ENCODE data around the gene POLR2J.
"Not testable (repeated sequence)": the region's sequence is repeated elsewhere in the genome, so short reads cannot be mapped to it uniquely, and the experiment has no call there.

The POLR2J gene

DNA sequence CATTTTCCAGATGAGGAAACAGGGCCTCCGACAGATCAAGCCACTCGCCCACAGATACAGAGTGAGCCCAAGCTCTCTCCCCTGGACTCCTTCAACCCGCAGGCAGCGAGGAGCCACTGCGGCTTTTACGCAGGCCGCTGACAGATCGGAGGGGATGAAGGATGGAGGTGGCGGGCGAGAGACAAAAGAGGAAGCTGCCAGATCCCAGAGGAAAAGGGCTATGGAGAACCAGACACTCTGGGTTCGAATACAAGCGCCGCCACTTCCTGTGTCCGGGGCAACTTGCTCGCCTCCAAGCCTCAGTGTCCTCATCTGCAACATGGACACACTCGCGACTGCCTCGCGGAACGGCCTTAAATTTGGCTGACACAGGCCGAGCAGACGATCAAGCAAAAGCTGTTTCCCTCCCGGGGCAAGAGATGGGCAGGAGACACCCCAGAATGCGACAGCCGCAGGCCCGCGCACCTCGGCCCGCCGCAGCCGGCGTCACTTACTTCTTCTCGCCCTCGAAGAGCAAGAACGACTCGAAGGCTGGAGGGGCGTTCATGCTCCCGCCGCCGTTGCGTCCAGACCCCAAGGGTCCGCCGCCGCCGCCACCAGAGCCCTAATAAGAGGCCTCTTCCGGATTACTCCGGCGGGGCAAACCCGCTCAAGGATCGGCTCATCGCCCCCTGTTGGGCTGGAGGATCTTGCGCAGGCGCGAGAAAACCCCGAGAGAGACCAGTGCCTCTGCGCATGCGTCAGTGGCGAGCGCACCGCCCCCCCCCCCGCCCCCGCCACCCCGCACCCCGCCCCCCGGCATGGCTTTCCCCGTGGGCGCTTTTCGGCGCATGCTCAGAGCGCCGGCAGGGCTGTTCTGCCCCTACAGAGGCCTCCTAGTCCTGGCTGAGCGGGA is at the start of gene POLR2J:
POLR2J (minus strand) TSS at position 609 of the 895 bp plus-strand sequence; CDS start at position 547, 62 bp downstream.
- POLR2A ChIA-PET, CTCF ChIA-PET: not testable (repeated sequence)
- TF ChIP-seq, protein P1, sequence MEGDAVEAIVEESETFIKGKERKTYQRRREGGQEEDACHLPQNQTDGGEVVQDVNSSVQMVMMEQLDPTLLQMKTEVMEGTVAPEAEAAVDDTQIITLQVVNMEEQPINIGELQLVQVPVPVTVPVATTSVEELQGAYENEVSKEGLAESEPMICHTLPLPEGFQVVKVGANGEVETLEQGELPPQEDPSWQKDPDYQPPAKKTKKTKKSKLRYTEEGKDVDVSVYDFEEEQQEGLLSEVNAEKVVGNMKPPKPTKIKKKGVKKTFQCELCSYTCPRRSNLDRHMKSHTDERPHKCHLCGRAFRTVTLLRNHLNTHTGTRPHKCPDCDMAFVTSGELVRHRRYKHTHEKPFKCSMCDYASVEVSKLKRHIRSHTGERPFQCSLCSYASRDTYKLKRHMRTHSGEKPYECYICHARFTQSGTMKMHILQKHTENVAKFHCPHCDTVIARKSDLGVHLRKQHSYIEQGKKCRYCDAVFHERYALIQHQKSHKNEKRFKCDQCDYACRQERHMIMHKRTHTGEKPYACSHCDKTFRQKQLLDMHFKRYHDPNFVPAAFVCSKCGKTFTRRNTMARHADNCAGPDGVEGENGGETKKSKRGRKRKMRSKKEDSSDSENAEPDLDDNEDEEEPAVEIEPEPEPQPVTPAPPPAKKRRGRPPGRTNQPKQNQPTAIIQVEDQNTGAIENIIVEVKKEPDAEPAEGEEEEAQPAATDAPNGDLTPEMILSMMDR (IDR thresholded peaks at IDR 0.05; ENCODE audit: insufficient read depth, low read length, missing control alignments) = peak; percentile 41
- DNase-seq (ENCODE audit: low read depth, low spot score) = peak; percentile 26
- H3K4me3 ChIP-seq (ENCODE audit: low read depth, low read length) = peak within 1 kb of the TSS; percentile 50

DNA sequence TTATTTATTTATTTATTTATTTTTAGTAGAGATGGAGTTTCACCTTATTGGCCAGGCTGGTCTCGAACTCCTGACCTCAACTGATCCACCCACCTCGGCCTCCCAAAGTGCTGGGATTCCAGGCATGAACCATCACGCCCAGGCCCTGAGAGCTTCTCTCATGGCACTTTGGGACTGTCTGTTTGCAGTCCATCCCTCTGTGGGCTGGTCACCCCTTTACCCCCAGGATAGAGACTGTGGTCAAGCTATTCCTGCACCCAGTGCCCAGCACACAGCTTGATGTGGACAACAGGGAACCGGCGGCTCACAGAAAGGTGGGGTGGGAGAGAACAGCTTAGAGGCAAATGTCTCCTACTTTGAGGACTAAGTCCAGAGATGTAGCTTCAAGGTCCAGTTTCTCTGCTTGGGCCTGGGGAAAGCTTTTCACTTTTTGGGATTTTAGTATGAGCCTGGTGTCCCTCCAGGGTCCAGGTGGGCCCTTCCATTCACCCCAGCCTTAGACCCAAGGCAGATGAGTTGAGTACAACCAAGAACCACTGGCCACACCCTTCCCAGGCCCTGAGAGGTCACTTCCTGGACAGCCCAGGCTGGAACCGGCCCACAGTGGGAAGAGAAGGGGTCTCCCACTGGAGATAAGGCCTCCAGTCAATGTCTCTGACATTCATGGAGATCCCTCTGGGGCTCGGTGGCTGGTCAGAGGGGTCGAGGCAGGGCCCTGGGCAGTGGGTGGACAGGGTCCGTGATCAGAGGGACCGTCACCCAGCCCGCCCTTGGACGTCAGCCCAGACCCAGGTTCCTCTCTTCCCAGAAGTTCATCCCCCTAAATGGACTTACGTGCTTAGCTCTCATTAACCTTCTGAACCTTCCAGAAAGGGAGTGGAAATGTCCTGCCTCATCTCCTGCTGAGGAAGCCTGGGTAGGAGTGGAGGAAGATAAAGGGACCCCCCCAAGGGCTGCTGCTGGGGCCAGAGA is 49.4 kb upstream of the POLR2J start:
- POLR2A ChIA-PET; CTCF ChIA-PET; H3K4me3 ChIP-seq (ENCODE audit: low read depth, low read length); DNase-seq (ENCODE audit: low read depth, low spot score): not testable (repeated sequence)

DNA sequence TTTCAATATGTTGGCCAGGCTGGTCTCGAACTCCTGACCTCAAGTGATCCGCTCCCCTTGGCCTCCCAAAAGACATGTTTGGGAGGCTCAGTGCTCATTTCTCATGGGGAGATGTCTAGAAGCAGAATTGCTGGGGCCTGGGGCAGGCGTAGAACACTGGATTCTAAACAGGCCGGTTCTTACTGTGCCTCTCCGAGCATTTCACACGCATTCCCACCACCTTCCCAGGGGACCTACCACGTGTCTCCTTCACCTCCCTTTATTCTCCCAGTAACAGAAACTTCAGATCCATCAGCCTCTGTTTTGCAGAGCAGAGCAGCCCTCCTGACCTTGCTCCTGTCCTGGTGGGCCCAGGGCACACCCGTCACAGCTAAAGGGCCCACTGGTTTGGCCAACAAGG is 48.5 kb upstream of the POLR2J start:
- H3K4me3 ChIP-seq (ENCODE audit: low read depth, low read length); DNase-seq (ENCODE audit: low read depth, low spot score); CTCF ChIA-PET; POLR2A ChIA-PET: not testable (repeated sequence)

DNA sequence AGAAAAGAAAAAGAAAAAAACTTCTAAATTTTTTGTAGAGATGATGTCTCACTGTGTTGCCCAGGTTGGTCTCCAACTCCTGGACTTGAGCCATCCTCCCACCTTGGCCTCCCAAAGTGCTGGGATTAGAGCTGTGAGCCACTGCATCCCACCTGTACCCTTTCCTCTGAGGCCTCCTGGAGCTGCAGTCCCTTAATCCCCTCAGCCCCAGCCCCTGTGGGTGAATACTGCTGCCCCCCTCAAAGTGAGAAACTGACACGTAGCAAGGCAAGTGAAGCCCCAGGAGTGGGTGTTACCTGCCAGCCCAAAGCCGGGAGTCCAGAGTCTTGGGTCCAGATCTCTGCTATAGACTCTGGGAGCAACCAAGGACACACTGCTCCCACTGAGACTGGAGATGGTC is 46.1 kb upstream of the POLR2J start:
- H3K4me3 ChIP-seq (ENCODE audit: low read depth, low read length); DNase-seq (ENCODE audit: low read depth, low spot score); POLR2A ChIA-PET; CTCF ChIA-PET: not testable (repeated sequence)

DNA sequence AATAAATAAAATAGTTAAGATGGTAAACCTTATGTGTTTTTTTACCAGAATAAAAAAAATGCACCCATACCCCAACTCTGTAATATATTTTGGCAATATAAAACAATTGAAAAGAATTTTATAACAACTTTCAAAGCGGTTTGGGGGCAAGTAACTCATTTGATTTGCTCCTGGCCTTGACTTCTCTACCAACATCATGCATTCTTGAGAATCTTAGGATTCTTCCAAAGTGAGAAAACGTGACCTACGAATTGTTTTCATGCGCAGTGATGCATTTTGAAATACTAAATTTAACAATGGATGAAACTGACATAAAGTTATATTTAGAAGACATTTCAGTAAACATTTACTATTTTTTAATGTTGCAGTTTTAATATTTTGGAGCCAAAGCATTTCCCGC is 42.1 kb upstream of the POLR2J start:
- POLR2A ChIA-PET; CTCF ChIA-PET; DNase-seq (ENCODE audit: low read depth, low spot score); H3K4me3 ChIP-seq (ENCODE audit: low read depth, low read length): not testable (repeated sequence)

DNA sequence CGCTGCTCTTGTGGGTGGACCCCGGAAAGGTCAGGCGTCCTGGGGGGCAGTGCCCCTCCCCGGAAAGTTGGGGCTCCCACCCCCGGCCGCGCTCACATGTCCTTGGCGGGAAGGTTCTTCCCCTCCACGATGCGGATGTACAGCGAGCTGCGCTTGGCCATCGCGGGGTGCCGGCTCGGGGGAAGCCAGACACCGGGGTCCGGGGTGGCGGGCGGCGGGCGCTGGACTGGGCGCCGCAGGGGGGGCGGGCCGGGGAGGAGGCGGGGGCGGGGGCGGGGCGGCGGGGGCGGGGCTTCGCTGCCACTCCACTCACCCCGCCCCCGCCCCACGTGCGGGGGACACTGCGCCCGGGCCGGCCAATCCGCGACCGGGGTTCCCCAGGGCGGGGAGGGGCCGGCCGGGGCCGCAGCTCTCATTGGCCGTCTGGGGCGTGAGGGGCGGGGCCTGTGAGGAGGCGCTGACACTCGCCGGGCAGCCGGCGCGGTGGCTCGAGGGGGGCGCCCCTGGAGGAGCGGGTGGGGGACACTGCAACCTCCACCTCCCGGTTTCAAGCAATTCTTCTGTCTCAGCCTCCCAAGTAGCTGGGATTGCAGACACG is 38.9 kb upstream of the POLR2J start, which contains the start of gene RASA4B:
RASA4B (minus strand) TSS at position 228 of the 598 bp plus-strand sequence; CDS start at position 161, 67 bp downstream.
- DNase-seq (ENCODE audit: low read depth, low spot score); H3K4me3 ChIP-seq (ENCODE audit: low read depth, low read length); POLR2A ChIA-PET; CTCF ChIA-PET: not testable (repeated sequence)

DNA sequence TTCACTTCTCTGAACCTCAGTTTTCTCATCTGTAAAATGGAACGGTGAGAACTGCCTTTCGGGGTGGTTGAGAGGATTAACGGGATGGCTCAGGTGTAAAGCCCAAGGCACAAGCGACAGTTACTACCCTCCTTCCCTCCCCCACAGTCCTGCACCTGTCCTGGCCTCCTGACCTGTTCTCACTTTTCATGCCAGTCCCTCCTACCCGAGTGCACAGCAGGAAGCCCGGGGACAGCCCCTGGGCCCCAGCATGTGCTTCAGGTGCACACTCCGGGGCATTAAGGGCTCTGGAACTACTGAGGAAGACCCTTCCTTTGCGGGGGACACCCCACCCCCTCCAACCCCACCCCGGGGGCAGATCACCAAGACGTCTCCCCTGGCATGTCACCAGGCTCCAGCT is 38.2 kb upstream of the POLR2J start:
- POLR2A ChIA-PET = not testable (repeated sequence)

DNA sequence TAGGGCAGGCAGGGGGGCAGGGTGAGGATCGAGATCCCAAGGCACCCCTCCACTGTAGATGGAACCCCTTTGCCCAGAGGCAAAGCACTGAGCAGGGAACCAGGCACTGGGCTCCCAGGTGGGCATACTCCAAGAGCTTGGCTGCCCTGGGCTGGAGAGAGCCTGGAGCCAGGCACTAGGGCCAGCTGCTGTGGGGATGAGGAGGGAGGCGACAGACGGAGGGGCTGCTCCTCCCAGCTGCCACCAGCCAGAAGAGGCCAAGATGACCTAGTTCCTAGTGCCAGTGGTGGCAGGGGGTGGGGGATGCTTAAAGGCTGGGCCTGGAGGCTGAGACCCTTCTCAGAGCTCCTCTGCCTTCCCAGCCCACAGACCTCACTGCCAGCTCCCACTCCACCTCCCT is 37.2 kb upstream of the POLR2J start:
- POLR2A ChIA-PET; DNase-seq (ENCODE audit: low read depth, low spot score); CTCF ChIA-PET; H3K4me3 ChIP-seq (ENCODE audit: low read depth, low read length): not testable (repeated sequence)

More for the DNA sequence above, 38.2 kb upstream of the POLR2J start:
- CTCF ChIA-PET; H3K4me3 ChIP-seq (ENCODE audit: low read depth, low read length); DNase-seq (ENCODE audit: low read depth, low spot score): not testable (repeated sequence)

DNA sequence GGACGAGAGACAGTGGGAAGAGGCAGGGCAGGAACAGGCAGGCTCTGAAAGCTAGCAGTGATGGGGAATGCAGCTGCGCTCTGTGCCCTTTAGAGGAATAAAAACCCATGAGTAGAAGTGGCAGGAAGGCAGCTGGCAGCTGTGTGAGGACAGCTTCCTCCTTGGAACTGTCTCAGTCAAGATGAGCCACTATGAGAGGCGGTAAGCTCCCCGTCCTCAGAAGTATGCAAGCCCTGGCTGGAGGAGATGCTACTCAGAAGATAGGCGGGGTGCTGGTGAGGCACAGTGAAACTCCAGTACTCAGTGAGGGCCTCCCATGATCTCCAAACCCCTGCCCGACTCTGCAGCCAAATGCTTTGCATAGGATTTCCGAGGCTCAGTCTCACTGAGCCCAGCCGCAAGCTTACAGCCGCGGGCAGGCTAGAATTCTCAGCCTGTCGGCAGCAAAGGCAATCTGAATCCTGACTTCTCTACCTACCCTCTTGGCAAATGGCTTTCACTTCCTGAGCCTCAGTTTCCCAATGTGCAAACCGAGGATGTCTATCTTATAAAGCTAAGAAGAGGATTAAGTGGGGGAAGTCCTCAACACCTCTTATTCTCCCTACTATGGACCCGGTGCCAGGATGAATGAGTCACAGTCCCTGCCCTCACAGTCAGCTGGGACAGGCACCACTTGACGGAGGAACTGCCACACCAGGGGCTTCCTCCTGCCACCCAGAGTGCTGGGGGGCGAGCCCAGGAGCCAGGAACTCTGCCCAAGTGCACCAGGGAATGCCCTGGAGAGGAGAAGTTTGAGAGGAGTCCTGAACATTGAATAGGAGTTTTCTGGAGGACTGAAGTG is 36.4 kb upstream of the POLR2J start:
- POLR2A ChIA-PET; H3K4me3 ChIP-seq (ENCODE audit: low read depth, low read length); DNase-seq (ENCODE audit: low read depth, low spot score); CTCF ChIA-PET: not testable (repeated sequence)

DNA sequence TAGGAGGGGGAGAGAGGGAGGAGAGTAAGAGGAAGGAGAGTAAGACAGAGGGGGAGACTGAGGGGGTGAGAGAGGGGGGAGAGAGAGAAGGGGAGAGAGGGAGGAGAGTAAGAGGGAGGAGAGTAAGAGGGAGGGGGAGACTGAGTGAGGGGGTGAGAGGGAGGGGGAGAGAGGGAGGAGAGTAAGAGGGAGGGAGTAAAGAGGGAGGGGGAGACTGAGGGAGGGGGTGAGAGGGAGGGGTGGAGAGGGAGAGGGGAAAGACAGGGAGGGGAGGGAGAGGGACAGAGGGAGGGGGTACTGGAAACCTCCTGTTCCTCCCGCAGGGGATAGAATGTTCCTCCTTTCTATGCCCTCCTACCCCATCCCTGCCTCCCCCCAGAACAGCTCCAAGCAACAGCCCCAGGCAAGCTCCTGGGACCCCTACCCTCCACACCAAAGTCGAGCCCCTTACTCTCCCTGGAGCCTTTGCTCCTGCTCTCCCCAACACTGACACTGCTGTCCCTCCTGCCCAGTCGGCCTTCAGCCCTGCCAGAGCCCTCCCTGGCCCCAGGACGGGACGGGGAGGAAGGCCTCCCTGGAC is 34.0 kb upstream of the POLR2J start:
- CTCF ChIA-PET = not testable (repeated sequence)
- H3K4me3 ChIP-seq (ENCODE audit: low read depth, low read length) = peak overlapping the region; percentile 57
- DNase-seq (ENCODE audit: low read depth, low spot score) = peak; percentile 44

DNA sequence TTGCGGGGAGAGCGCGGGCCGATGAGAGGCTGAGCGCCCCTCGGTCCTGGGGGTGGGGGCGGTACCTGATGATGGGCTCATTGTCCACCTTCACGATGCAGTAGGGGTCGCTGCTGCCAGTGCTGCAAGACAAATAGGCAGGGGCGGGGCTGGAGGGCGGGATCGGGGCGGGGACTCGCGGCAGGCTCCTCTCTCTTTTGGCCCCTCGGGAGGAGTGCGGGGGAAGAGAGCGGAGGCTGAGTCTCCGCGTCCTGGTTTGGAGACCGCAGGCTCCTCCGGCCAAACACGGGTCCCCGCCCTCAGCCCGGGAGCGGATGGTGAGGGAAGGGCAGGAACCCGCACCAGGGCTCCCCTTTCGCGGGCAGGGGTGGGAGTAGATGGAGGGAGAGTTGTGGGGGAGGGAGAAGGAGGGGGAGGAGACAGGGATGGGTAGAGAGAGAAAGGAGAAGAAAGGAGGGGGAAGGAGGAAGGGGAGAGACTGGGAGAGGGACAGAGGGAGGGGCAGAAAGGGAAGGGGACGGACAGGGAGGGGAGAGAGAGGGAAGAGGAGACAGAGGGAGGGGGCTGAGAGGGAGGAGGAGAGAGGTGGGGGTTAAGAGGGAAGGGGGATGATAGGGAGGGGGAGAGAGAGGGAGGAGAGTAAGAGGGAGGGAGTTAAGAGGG is 33.3 kb upstream of the POLR2J start:
- H3K4me3 ChIP-seq (ENCODE audit: low read depth, low read length); POLR2A ChIA-PET; DNase-seq (ENCODE audit: low read depth, low spot score); CTCF ChIA-PET: not testable (repeated sequence)

More for the DNA sequence above, 34.0 kb upstream of the POLR2J start:
- POLR2A ChIA-PET = not testable (repeated sequence)

DNA sequence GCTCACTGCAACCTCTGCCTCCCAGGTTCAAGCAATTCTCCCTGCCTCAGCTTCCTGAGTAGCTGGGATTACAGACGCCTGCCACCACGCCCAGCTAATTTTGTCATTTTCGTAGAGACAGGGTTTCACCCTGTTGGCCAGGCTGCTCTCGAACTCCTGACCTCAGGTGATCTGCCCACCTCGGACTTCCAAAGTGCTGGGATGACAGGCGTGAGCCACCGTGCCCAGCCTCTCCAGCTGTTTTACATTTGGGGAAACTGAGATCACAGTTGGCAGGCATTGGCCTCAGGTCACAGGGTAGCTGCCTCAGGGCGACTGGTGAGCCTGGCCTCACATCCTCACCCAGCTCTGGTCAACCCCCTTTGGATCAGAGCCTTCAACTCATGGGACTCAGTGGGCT is 31.9 kb upstream of the POLR2J start:
- POLR2A ChIA-PET; DNase-seq (ENCODE audit: low read depth, low spot score); H3K4me3 ChIP-seq (ENCODE audit: low read depth, low read length); CTCF ChIA-PET: not testable (repeated sequence)

DNA sequence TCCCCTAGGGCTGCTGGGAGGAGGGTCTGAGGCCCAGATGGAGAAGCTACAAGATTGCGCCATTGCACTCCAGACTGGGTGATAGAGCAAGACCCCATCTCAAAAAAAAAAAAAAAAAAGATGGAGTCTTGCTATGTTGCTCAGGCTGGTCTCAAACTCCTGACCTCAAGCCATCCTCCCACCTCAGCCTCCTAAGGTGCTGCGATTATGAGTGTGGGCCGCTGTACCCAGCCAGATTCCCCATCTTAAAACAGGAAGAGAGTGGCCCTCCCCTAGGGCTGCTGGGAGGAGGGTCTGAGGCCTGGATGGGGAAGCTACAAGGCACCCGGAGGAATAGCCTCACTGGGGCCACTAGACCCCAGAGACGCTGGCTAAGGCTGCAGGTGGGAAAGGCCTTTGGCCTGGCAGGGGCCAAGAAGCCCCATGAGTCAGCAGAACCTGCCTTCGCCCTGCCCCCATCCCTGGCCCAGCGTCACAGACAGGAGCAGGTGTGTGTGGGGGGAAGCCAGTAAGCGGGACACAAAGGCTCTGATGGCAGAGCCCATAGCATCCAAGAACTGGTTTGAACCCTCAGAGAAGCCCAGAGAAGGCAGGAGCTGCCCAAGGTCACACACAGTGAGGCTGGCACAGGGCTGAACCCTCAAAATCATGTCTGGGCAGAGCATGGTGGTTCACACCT is 28.8 kb upstream of the POLR2J start:
- DNase-seq (ENCODE audit: low read depth, low spot score); POLR2A ChIA-PET; H3K4me3 ChIP-seq (ENCODE audit: low read depth, low read length); CTCF ChIA-PET: not testable (repeated sequence)
